HG02798 (cell line): Measurements from ENCODE around the gene TMEM182.

Source experiments
- ATAC-seq: cut with Tn5 transposase; IDR thresholded peaks from one replicate; pipeline ENCODE4 v1.9.1; 2021; ENCODE audit warnings: mild to moderate bottlenecking; ENCODE audit not compliant: unreplicated experiment, poor library complexity

TMEM182 gene

GRCh38 chr2:102850888-102851287 is 89.1 kb downstream of the TMEM182 start:
- no peak for ATAC-seq

GRCh38 chr2:102852867-102853266 is 91.0 kb downstream of the TMEM182 start:
- no peak for ATAC-seq
